KBM-7 (cell line): ENCODE data around the gene SHD.
A peak's percentile ranks its signal among the peaks of the same experiment; 100 is the strongest.
"Not testable (repeated sequence)": the region's sequence is repeated elsewhere in the genome, so short reads cannot be mapped to it uniquely, and the experiment has no call there.

Experiments used
- DNase-seq: peaks from one replicate; pipeline ENCODE4 v3.0.0-alpha.2; 2015
- in situ Hi-C: fragments of 300-500 bp; cut with MboI; formaldehyde crosslinking; loops from 2 replicates; pipeline ENCODE4 v1.14.3; 2020; ENCODE audit warnings: low sequenced_read_pairs, low pct_unique_long_range_greater_than_20kb, mixed read lengths

The SHD gene

GRCh38 chr19:4278419-4279266 is at the start of gene SHD:
TSS of gene SHD (plus strand) at chr19:4279266. CDS start at chr19:4280064, 798 bp downstream.
- no peak for DNase-seq
- in situ Hi-C loops, result no loop called here

- DNase-seq, in situ Hi-C loops: not testable (repeated sequence)
Observed at GRCh38 chr19:4230237-4230636, 48.8 kb upstream of the SHD start.

- DNase-seq, in situ Hi-C loops: not testable (repeated sequence)
Observed at GRCh38 chr19:4231521-4231920, 47.5 kb upstream of the SHD start.

- in situ Hi-C loops, result not testable (repeated sequence)
- DNase-seq, result peak; percentile 14
Observed at GRCh38 chr19:4232139-4232538, 46.9 kb upstream of the SHD start.

- DNase-seq, result no peak
- in situ Hi-C loops, result no loop called here
Observed at GRCh38 chr19:4232614-4233281, 46.3 kb upstream of the SHD start.

- in situ Hi-C loops, result no loop called here
- DNase-seq, result peak; percentile 57
Observed at GRCh38 chr19:4233282-4233853, 45.7 kb upstream of the SHD start.

- in situ Hi-C loops, result no loop called here
- no peak for DNase-seq
Observed at GRCh38 chr19:4234142-4234861, 44.8 kb upstream of the SHD start.

- DNase-seq, result no peak
- in situ Hi-C loops, result no loop called here
Observed at GRCh38 chr19:4234862-4235201, 44.2 kb upstream of the SHD start.

- DNase-seq, in situ Hi-C loops: not testable (repeated sequence)
Observed at GRCh38 chr19:4237510-4237909, 41.6 kb upstream of the SHD start.

- in situ Hi-C loops, result no loop called here
- DNase-seq, result no peak
Observed at GRCh38 chr19:4238831-4239230, 40.2 kb upstream of the SHD start.

- in situ Hi-C loops, result no loop called here
- DNase-seq, result no peak
Observed at GRCh38 chr19:4241824-4242430, 37.1 kb upstream of the SHD start.

- DNase-seq, in situ Hi-C loops: not testable (repeated sequence)
Observed at GRCh38 chr19:4245938-4246337, 33.1 kb upstream of the SHD start.

- in situ Hi-C loops, result no loop called here
- peak; percentile 100 for DNase-seq
Observed at GRCh38 chr19:4246767-4247593, 32.1 kb upstream of the SHD start, which contains the start of gene YJU2. TSS of gene YJU2 (plus strand) at chr19:4247080. CDS start at chr19:4247147, 67 bp downstream.

GRCh38 chr19:4256563-4256962 is 22.5 kb upstream of the SHD start:
- in situ Hi-C loops, result no loop called here

GRCh38 chr19:4257025-4257424 is 22.0 kb upstream of the SHD start:
- in situ Hi-C loops, result no loop called here
- DNase-seq, result no peak

More at GRCh38 chr19:4256563-4256962, 22.5 kb upstream of the SHD start:
- DNase-seq, result no peak

- no peak for DNase-seq
- in situ Hi-C loops, result no loop called here
Observed at GRCh38 chr19:4258181-4258580, 20.9 kb upstream of the SHD start.

GRCh38 chr19:4260613-4261191 is 18.4 kb upstream of the SHD start:
- peak; percentile 42 for DNase-seq
- in situ Hi-C loops, result no loop called here

GRCh38 chr19:4264812-4265211 is 14.3 kb upstream of the SHD start:
- no peak for DNase-seq
- in situ Hi-C loops, result no loop called here
